ENCODE measurements around the gene RNF150.
"Not testable (repeated sequence)": the region's sequence is repeated elsewhere in the genome, so short reads cannot be mapped to it uniquely, and the experiment has no call there.

The RNF150 gene

DNA sequence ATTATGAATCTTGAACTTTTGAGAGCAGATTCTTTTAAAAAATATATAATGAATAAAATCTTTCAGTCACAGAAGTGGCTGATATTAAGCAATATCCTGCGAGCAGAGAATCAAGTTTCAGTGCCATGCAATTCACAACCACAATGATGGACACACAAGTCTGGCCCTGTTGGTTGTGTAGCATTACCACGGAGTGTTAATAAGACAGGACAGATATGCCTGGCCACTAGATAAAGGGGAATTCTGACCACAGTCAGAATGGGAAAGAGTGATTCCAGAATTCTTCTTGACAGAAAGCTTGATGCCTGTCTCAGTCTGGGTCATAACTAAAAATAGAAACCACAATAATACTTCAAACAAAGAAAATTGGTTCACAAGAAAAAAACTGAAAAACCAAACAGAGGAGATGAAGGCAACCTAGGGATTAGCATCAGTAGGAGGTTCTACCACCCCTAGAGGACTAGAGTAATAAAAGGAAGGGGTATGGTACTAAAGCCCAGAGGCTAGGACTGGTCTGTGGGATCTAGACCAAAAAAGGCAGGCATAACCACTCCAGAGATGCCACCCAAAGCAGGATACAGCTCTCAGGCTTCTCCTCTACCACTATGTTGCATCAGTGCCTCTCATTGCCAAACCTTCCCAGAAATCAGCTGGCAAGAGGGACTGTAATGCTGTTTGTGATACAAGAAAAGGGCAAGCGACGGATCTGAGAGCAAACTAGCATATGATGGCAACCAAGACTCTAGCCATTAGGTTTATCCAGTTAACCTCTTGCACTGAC is 59.0 kb downstream of the RNF150 start:
- no peak for DNase-seq

DNA sequence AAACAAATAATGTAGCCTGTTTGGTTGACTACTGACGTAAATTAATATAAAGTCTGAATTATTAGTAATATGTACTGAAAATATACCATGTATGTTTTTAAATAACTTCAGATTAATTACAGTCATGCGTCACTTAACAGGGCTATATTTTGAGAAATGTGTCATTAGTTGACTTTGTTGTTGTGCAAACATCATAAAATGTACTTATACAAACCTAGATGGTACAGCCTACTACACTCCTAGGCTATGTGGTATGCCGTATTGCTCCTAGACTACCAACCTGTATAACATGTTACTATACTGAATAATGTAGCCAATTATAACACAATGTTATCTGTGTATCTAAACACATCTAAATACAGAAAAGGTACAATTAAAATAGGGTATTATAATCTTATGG is 66.6 kb downstream of the RNF150 start:
- DNase-seq = no peak

DNA sequence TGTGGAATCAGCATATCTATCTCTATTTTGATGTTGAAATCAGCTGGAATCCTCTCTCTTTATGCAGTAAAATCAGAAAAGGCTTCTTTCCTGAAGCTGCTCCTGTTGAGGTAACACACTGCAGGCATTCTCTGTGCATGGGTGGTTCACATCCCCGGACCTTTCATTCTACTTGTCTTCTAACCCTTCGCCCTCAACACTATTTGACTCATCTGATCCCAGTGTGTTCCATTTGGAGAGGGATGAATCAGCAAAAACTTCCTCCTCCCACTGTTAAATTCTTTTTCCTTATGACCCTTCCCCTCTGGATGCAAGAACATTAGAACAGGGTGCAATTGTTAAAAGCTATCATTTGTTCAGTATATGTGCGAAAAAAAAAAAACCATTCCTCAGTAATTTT is 67.4 kb downstream of the RNF150 start:
- no peak for DNase-seq

DNA sequence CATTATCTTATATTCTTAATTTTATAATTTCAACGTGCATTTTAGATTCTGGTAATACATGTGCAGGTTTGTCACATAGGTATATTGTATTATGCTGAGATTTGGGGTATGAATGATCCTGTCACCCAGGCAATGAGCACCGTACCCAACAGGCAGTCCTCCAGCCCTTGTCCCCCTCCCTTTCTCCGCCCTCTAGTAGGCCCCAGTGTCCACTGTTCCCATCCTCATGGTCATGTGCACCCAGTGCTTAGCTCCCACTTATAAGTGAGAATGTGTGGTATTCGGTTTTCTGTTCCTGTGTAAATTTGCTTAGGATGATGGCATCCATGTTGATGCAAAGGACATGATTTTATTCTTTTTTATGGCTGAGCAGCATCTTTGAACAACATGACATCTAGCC is 70.6 kb downstream of the RNF150 start:
- DNase-seq = no peak

DNA sequence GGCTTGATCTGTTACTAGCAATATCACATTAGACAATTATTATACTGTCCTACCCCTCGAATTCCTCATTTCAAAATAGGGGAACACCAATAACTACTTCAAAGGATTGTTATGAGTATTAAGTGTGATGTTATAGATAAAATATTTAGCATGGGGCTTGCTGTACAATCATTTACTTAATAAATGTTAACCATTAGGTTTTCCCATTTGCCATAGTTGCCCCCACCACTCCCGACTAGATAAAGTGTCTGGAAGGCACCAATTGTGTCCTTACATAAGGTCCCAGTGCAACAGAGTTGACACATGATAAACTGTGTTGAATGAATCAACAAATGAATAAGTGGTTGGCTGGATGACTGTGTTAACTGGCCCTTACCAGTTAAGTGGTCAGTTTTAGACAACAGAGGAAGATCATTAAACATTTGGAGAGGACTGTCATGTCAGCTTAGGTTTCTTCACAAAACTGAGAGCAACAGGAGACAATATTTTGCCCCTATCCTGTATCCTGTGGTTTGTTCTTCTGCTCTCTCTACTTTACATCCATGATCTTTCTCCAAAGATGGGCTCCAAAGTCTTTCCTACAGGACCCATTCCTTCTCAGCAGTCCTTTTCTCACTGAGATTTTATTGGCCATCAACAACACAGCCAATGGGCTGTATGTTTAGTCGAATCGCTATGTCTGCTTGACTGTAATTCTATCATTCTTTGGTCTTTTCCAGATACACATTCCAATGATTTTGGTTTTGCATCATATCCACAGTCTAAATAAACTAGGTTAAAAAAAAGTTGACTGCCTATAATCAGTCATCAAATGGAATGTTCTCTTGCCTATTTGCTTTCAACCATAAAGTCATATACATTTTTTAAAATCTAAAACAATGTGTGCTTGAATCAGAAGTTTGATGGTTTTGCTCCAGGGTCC is 74.4 kb downstream of the RNF150 start:
- DNase-seq = peak; percentile 82

DNA sequence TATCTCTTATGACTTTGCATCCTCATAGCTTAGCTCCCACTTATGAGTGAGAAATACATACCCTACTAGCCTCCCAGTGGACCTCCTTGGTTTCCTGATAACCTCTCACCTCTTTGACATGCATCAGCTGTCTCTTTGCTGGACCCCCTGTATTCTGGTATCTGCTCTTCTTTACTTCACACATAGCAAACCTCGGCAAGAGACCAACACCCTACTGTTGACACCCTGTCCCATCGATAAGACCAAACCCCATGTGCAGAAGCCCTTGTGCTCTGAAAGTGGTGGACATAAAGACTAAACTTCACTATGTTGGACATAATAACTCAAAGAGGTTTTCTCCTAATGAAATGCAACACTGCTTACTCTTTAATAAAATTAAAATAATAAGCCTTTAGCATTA is 75.7 kb downstream of the RNF150 start:
- no peak for DNase-seq

DNA sequence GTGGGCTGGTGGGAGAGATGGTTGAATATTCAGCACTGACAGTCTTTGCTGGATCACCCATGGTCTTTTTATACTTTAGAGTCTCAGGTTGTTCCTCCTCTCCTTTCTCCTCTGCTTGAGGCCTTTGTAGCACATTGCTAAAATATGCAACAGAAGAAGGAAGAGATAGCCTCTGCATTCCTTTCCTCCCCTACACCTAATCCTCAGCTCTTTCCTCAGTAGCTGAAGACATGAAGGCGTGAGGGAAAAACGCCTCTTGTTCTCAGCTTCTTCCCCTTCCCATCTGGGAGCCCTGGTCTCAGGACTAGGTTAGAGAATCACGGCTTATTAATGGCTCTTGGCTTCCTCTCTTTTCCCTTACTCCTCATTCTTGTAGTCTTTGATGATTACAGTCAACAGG is 76.8 kb downstream of the RNF150 start:
- DNase-seq = no peak

DNA sequence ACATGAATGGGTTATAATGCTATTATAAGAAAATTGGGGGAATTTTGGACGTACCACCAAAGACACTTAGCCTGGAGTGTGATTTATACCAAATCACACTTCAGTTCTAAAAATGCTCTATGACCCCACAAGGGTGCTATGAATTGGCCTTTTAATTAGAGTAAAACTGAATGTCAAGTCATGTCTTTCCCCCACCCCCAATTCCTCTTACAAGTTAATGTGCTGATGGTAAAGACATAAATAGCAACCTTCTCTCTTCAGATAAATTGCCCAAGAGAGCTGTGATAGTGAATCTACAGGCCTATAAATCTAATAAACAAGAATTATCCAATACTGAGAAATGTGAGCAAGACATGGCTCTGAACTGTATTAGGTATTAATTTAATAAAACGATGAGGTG is 78.8 kb downstream of the RNF150 start:
- DNase-seq = no peak

DNA sequence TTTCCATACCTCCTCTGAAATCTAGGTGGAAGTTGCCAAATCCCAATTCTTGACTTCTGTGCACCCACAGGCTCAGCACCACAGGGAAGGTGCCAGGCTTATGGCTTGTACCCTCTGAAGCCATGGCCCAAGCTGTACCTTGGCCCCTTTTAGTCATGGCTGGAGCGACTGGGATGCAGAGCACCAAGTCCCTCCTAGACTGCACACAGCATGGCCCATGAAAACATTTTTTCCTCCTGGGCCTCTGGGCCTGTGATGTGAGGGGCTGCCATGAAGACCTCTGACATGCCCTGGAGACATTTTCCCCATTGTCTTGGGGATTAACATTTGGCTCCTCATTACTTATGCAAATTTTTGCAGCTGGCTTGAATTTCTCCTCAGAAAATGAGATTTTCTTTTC is 82.3 kb downstream of the RNF150 start:
- DNase-seq = not testable (repeated sequence)

DNA sequence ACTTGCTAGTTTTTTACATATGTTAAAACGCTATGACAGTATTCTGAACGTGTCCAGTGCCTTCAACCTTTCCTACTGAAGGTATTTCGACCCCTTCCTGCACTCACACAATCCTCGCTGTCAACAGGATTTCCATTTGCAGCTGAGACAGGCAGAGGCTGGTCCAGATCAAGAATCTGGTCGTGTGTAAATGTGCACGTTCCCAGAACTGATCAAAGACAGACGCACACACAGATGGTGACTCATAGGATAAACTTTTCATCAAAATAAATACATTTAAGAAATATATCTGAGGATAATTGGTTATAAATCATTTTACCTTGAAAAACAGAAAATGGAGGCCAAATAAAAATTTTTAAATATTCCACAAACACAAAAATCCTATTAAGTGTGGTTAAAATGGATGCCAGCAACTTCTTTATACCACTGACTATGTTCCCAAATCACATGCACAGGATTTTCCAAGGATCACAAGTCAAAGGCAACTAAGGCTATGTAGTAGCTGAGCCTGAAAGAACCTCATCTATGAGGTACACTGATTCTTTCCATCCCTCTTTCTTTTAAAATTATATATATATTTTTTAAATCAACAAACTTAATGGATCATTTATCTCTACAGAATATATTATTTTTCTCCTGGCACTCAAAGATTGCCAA is 85.9 kb downstream of the RNF150 start:
- peak; percentile 78 for DNase-seq

DNA sequence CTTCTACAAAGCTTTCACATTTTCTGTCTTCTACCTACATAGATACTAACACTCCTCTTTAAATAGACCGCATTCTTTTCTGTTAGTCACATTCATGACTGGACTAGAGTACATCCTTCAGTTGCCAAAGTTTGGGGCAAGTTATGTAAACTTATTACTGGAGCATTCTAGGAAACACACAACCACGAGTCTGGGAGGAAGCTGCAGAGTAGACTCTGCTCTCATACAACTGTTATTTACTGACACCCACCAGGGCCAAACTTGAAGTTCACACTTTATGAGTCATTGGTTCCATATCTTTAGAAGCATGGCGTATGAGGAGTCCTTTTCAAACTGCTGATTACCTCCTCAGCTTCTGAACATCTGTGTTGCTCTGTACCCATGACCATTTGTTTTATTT is 87.0 kb downstream of the RNF150 start:
- peak; percentile 96 for DNase-seq

DNA sequence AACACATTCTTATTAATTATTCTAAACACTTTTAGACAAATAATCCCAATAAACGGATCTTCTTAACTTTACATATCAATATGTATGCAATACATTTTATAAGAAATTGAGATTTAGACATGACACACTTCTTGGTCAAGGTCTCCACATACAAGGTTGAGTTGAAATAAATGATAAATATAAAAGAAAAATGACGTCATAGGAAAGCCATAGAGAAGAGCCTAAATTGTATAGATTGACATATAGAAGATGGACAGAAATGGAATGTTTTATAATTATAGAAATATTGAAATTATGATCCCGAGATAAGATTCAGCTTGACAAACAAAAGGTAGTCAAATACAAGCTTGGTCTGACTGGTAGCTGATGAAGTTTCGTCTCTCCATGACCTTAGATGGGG is 87.4 kb downstream of the RNF150 start:
- no peak for DNase-seq

DNA sequence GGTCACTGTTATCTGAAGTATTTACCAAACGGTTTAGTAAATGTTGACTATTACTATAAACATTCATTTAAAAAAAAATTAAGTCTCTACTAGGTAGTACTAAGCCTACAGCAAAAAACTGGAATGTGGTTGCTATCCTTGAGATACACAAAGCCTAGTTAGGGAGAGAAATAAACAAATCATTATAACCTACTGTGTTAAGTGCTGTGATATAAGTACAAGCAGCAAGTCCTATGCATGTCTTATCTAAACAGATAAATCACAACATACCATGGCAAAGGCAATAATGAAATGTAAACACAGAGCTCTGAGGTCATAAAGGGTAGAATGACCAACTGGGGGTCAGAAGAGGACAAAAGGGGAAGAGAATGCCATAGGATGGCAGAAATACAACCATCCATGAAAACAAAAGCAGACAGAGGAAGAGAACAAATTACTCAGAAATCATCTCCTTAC is 92.2 kb downstream of the RNF150 start:
- peak; percentile 16 for DNase-seq

DNA sequence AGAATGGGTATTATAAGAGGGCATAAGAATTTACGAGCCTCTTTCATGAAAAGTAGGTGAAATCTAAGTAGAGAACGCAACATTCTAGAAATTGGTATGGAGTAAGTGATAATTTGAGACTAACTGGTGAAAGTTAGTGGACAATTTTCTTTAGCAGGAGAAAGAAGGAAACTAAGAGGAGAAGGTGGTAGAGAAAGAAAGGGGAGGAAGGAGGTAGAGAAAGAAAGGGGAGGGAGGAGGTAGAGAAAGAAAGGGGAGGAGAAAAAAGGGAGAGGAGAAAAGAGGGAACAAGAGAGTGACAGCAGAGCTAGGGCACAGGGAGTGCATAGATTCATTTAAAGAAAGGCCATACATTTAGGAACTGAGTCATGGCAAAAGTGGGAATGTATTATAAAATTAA is 94.1 kb downstream of the RNF150 start:
- no peak for DNase-seq

DNA sequence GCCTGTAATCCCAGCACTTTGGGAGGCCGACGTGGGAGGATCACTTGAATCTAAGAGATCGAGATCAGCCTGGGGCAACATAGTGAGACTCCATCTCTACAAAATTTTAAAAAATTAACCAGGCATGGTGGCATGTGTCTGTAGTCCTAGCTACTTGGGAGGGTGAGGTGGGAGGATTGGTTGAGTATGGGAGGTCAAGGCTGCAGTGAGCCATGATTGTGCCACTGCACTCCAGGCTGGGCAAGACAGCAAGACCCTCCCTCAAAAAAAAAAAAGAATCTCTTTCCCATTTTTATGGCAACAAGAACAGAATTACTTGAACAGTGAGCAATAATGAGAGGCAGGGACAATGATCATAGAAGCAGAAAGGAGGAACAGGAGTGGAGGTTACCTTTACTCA is 94.8 kb downstream of the RNF150 start:
- DNase-seq = no peak

DNA sequence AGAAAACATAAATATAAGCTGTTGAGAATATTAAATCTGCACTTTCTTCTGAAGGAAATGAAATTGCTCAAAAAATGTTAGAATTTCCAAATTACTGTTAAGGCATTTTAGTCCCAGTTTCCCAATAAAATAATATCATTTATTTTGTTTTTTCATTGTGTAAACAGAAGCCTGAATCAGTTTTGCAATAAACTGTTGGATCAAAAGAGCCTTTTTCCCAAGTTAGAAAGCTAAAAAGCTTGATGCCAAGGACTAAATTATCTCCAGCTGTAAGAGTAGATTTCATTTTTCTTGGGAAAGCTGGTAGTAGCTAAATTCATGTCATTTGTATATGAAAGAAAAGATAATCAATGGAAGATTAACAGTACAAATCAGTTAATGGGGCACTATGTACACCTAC is 95.8 kb downstream of the RNF150 start:
- DNase-seq = no peak

DNA sequence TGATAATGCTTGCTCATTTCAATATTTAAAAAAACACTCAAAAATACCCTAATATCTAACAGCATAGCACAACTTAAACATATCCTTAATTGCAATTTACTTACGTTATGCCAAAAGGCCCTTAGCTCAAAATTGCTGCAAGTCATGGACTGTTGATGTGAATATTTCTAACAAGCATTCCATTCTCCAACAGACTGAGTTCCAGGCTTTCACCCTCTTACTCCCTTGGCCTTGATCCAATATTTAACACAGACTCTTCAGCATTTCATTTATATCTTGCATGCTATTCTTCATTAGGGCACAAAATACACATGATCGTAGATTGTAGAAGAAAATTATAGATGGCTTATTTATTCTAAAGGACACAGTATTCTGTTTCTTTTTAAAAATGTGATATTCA is 96.5 kb downstream of the RNF150 start:
- DNase-seq = peak; percentile 34

DNA sequence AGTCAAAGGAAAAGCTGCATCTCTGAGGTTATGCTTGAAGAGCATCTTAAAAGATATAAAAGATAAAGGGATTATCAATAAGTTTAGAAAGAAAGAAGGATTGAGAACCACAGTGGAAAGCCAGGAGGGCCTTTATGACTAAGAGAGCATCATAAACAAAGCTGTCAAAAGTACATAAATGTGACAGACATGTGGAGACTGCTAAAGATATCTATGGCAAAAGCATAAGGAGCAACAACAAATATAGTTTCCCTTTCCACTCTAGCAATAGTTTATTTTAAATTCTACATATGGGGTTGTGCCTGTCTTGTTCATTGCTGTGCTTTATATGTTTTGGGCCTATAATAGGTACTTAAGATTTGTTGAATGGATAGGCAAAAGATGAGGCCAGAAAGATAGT is 97.3 kb downstream of the RNF150 start:
- DNase-seq = no peak

DNA sequence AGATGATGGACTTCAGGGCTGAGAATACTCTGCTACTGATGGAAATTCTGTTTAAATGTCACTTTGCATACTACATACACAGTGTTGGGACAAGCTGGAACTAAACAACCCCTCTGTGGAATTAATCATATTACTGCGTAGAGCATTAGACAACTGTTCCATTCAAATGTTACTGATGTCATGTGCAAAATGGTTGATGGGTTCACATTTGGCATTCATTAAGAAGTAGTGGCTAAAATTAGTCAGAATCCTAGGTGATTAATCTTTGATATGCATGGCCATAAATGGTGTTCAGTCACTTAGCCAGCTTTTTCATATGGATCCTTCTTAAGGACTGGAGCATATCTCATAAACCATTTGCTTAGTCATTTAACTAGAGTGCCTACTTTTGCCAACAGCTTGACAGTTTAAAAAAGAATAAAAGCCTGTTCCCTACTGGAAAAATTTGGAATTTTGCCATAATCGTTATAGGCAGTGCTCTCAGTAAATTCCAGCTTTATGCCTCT is 105.2 kb downstream of the RNF150 start:
- peak; percentile 84 for DNase-seq

DNA sequence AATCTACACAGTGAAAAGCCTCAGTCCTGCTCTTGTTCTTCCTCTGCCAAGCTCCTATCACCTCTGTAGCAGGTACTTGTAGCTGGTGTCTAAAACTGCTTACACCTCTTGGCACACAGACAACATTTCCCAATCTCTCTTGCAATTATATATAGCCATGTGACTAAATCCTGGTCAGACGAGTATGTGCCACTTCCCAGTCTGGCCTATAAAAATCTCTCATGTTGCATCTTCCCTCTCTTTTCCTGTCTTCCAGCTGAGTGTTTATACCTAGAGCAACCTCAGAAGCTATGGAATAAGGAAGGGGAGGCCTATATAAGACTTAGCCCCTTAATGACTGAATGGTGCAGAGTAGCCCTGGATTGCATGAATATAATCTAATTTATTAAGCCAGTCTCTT is 105.8 kb downstream of the RNF150 start:
- peak; percentile 30 for DNase-seq

DNA sequence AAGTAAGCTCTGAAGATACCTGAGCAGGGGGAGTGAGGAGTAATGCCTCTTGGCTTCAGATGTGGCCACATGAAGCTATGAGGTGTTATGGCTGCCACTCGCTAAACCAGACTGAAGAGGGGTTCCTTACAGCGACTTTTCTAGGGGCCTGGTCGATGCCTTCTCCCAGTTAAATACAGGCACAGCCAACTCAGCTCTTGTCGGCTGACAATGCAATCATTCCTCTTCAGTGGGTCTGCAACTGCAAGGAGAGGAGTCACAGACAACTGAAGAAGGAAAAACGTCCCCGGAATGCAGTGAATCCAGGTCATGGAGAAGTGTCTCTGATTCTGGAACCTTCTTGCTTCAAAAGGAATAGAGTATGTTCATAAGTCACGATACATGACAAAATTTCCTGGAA is 106.4 kb downstream of the RNF150 start:
- DNase-seq = no peak

DNA sequence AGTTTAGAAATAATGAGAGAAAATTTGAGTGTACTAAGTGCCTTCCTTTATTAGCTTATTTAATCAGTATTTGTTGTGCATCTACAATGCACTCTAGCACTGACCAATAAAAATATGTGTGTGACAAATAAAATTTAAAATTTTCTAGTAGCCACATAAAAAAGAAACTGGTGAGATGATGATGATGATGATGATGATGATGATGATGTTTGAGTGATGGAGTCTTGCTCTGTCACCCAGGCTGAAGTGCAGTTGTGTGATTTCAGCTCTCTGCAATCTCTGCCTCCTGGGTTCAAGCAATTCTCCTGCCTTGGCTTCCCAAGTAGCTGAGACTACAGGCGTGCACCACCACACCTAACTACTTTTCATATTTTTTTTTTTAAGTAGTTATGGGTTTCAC is 110.2 kb downstream of the RNF150 start:
- DNase-seq = no peak

DNA sequence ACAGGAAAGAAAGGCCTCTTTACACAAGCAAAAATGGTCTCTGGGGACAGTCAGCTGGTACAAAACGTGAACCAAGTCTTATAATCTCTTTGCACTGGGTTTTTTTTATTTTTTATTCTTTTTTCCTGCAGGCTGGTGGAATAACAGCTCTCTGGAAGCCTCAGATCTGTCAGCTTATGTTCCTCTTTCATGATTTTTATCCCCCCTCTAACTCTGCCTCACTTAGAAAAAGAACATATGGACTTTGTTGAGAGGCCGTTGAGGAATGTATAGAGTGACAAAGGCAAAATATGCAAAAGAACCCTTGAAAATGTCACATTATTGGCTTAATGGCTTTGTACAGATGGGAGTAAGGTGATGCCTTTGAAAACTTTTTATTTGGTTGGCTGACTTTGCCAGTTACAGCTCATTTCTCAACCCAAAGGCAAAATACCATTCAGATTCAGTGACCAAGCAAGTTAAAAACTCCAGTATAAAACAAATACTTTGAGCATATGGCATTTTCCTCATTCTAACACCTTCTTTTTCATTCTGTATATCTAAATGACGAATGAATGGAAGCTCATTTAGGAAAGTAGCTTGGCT is 111.1 kb downstream of the RNF150 start:
- DNase-seq = no peak

Measured in EL (cell line).